ENCODE measurements around the gene WASHC1. TPM values are rescaled to one million over a fixed set of nuclear protein-coding genes. Genes with fewer than 3 reads are reported as not detected.
A peak's percentile ranks its signal among the peaks of the same experiment; 100 is the strongest.
"Not testable (repeated sequence)": the region's sequence is repeated elsewhere in the genome, so short reads cannot be mapped to it uniquely, and the experiment has no call there.

WASHC1 gene
- total RNA-seq, 1 donor: 3.6 TPM

DNA sequence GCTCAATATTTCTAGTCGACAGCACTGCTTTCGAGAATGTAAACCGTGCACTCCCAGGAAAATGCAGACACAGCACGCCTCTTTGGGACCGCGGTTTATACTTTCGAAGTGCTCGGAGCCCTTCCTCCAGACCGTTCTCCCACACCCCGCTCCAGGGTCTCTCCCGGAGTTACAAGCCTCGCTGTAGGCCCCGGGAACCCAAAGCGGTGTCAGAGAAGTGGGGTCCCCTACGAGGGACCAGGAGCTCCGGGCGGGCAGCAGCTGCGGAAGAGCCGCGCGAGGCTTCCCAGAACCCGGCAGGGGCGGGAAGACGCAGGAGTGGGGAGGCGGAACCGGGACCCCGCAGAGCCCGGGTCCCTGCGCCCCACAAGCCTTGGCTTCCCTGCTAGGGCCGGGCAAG, 481 bp downstream of the WASHC1 start:
- H3K27ac ChIP-seq (ENCODE audit: low read depth, low read length); H3K9me3 ChIP-seq (ENCODE audit: low read depth, low read length); H4K20me1 ChIP-seq (ENCODE audit: insufficient read depth, low read length); H3K36me3 ChIP-seq (ENCODE audit: insufficient read depth, low read length); H3K79me2 ChIP-seq (ENCODE audit: insufficient read depth, low read length); DNase-seq (ENCODE audit: insufficient read length, low spot score, missing footprints); H3K4me1 ChIP-seq (ENCODE audit: insufficient read depth, low read length); H3K27me3 ChIP-seq (ENCODE audit: insufficient read depth, low read length); H2AFZ ChIP-seq (ENCODE audit: low read length): not testable (repeated sequence)
- Histone ChIP-seq H3K4me3 (ENCODE audit: insufficient read depth, low read length) (peak overlapping the region; percentile 62), H3K4me2 (ENCODE audit: insufficient read depth, low read length) (peak overlapping the region; percentile 51)

DNA sequence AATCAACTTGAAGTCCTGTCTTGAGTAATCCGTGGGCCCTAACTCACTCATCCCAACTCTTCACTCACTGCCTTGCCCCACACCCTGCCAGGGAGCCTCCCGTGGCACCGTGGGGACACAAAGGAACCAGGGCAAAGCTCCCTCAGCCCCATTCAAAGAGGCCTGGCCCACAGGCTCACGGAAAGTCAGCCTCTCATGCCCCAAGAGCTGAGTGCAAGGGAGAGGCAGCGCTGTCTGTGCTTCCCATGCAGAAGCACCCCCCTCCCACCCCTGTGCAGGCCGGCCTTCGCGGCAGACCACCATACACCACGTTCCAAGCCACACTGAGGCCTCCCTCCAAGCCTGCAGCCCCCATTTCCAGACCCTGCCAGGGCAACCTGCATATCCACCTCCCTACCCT, 7.6 kb downstream of the WASHC1 start:
- H3K9me3 ChIP-seq (ENCODE audit: low read depth, low read length); H3K4me3 ChIP-seq (ENCODE audit: insufficient read depth, low read length); H3K27me3 ChIP-seq (ENCODE audit: insufficient read depth, low read length); H4K20me1 ChIP-seq (ENCODE audit: insufficient read depth, low read length); H3K4me1 ChIP-seq (ENCODE audit: insufficient read depth, low read length); H3K36me3 ChIP-seq (ENCODE audit: insufficient read depth, low read length); DNase-seq (ENCODE audit: insufficient read length, low spot score, missing footprints); H3K4me2 ChIP-seq (ENCODE audit: insufficient read depth, low read length); H3K27ac ChIP-seq (ENCODE audit: low read depth, low read length); H2AFZ ChIP-seq (ENCODE audit: low read length); H3K79me2 ChIP-seq (ENCODE audit: insufficient read depth, low read length): not testable (repeated sequence)

DNA sequence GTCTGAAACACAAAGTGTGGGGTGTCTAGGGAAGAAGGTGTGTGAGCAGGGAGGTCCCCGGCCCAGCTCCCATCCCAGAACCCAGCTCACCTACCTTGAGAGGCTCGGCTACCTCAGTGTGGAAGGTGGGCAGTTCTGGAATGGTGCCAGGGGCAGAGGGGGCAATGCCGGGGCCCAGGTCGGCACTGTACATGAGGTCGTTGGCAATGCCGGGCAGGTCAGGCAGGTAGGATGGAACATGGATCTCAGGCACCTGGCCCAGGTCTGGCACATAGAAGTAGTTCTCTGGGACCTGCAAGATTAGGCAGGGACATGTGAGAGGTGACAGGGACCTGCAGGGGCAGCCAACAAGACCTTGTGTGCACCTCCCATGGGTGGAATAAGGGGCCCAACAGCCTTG, 12.4 kb downstream of the WASHC1 start:
- H2AFZ ChIP-seq (ENCODE audit: low read length); H3K4me2 ChIP-seq (ENCODE audit: insufficient read depth, low read length); H3K4me3 ChIP-seq (ENCODE audit: insufficient read depth, low read length); H3K4me1 ChIP-seq (ENCODE audit: insufficient read depth, low read length); H4K20me1 ChIP-seq (ENCODE audit: insufficient read depth, low read length); H3K27ac ChIP-seq (ENCODE audit: low read depth, low read length); H3K9me3 ChIP-seq (ENCODE audit: low read depth, low read length); DNase-seq (ENCODE audit: insufficient read length, low spot score, missing footprints); H3K27me3 ChIP-seq (ENCODE audit: insufficient read depth, low read length); H3K79me2 ChIP-seq (ENCODE audit: insufficient read depth, low read length); H3K36me3 ChIP-seq (ENCODE audit: insufficient read depth, low read length): not testable (repeated sequence)

DNA sequence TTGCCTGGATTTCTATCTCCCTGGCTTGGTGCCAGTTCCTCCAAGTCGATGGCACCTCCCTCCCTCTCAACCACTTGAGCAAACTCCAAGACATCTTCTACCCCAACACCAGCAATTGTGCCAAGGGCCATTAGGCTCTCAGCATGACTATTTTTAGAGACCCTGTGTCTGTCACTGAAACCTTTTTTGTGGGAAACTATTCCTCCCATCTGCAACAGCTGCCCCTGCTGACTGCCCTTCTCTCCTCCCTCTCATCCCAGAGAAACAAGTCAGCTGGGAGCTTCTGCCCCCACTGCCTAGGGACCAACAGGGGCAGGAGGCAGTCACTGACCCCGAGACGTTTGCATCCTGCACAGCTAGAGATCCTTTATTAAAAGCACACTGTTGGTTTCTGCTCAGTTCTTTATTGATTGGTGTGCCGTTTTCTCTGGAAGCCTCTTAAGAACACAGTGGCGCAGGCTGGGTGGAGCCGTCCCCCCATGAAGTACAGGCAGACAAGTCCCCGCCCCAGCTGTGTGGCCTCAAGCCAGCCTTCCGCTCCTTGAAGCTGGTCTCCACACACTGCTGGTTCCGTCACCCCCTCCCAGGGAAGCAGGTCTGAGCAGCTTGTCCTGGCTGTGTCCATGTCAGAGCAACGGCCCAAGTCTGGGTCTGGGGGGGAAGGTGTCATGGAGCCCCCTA, 15.0 kb downstream of the WASHC1 start:
- not testable (repeated sequence) for H3K4me3 ChIP-seq (ENCODE audit: insufficient read depth, low read length); DNase-seq (ENCODE audit: insufficient read length, low spot score, missing footprints); H3K4me2 ChIP-seq (ENCODE audit: insufficient read depth, low read length); H3K27ac ChIP-seq (ENCODE audit: low read depth, low read length); H2AFZ ChIP-seq (ENCODE audit: low read length); H3K27me3 ChIP-seq (ENCODE audit: insufficient read depth, low read length); H3K4me1 ChIP-seq (ENCODE audit: insufficient read depth, low read length); H3K36me3 ChIP-seq (ENCODE audit: insufficient read depth, low read length); H3K79me2 ChIP-seq (ENCODE audit: insufficient read depth, low read length); H3K9me3 ChIP-seq (ENCODE audit: low read depth, low read length); H4K20me1 ChIP-seq (ENCODE audit: insufficient read depth, low read length)

DNA sequence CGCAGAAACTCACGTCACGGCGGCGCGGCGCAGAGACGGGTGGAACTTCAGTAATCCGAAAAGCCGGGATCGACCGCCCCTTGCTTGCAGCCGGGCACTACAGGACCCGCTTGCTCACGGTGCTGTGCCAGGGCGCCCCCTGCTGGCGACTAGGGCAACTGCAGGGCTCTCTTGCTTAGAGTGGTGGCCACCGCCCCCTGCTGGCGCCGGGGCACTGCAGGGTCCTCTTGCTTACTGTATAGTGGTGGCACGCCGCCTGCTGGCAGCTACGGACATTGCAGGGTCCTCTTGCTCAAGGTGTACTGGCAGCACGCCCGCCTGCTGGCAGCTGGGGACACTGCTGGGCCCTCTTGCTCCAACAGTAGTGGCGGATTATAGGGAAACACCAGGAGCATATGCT, 18.1 kb downstream of the WASHC1 start:
- TF ChIP-seq, protein P1, sequence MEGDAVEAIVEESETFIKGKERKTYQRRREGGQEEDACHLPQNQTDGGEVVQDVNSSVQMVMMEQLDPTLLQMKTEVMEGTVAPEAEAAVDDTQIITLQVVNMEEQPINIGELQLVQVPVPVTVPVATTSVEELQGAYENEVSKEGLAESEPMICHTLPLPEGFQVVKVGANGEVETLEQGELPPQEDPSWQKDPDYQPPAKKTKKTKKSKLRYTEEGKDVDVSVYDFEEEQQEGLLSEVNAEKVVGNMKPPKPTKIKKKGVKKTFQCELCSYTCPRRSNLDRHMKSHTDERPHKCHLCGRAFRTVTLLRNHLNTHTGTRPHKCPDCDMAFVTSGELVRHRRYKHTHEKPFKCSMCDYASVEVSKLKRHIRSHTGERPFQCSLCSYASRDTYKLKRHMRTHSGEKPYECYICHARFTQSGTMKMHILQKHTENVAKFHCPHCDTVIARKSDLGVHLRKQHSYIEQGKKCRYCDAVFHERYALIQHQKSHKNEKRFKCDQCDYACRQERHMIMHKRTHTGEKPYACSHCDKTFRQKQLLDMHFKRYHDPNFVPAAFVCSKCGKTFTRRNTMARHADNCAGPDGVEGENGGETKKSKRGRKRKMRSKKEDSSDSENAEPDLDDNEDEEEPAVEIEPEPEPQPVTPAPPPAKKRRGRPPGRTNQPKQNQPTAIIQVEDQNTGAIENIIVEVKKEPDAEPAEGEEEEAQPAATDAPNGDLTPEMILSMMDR (IDR thresholded peaks at IDR 0.05; ENCODE audit: extremely low read depth, low read depth, low read length): peak; percentile 12
- DNase-seq (ENCODE audit: insufficient read length, low spot score, missing footprints); H4K20me1 ChIP-seq (ENCODE audit: insufficient read depth, low read length); H3K4me2 ChIP-seq (ENCODE audit: insufficient read depth, low read length); H3K9me3 ChIP-seq (ENCODE audit: low read depth, low read length); H2AFZ ChIP-seq (ENCODE audit: low read length); H3K4me1 ChIP-seq (ENCODE audit: insufficient read depth, low read length); H3K36me3 ChIP-seq (ENCODE audit: insufficient read depth, low read length); H3K27ac ChIP-seq (ENCODE audit: low read depth, low read length); H3K79me2 ChIP-seq (ENCODE audit: insufficient read depth, low read length); H3K27me3 ChIP-seq (ENCODE audit: insufficient read depth, low read length); H3K4me3 ChIP-seq (ENCODE audit: insufficient read depth, low read length): not testable (repeated sequence)

DNA sequence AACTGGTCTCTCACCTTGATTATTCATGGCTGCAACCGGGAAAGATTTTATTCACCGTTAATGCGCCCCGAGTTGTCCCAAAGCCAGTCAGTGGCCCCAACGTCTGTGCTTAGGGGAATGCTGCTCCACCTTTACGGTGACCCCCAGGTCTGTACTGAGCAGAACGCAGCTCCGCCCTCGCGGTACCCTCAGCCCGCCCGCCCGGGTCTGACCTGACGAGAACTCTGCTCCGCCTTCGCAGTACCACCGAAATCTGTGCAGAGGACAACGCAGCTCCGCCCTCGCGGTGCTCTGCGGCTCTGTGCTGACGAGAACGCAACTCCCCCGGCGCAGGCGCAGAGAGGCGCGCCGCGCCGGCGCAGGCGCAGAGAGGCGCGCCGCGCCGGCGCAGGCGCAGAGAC, 18.6 kb downstream of the WASHC1 start:
- not testable (repeated sequence) for H3K4me2 ChIP-seq (ENCODE audit: insufficient read depth, low read length); H3K4me1 ChIP-seq (ENCODE audit: insufficient read depth, low read length); DNase-seq (ENCODE audit: insufficient read length, low spot score, missing footprints); H3K36me3 ChIP-seq (ENCODE audit: insufficient read depth, low read length); H3K27ac ChIP-seq (ENCODE audit: low read depth, low read length); H3K9me3 ChIP-seq (ENCODE audit: low read depth, low read length); H3K79me2 ChIP-seq (ENCODE audit: insufficient read depth, low read length); H2AFZ ChIP-seq (ENCODE audit: low read length); H3K4me3 ChIP-seq (ENCODE audit: insufficient read depth, low read length); H3K27me3 ChIP-seq (ENCODE audit: insufficient read depth, low read length); H4K20me1 ChIP-seq (ENCODE audit: insufficient read depth, low read length)

DNA sequence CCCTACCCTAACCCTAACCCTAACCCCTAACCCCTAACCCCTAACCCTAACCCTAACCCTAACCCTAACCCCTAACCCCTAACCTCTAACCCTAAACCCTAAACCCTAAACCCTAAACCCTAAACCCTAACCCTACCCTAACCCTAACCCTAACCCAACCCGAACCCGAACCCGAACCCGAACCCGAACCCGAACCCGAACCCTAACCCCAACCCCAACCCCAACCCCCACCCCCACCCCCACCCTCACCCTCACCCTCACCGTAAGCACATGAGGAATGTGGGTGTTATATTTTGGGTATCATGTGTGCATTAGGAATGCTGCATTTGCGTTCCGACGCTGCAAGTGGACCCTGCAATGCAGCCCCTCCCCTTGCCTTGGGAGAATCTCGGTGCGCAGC, 19.0 kb downstream of the WASHC1 start:
- not testable (repeated sequence) for H2AFZ ChIP-seq (ENCODE audit: low read length); H3K4me3 ChIP-seq (ENCODE audit: insufficient read depth, low read length); H3K79me2 ChIP-seq (ENCODE audit: insufficient read depth, low read length); H3K9me3 ChIP-seq (ENCODE audit: low read depth, low read length); H3K4me1 ChIP-seq (ENCODE audit: insufficient read depth, low read length); H3K27me3 ChIP-seq (ENCODE audit: insufficient read depth, low read length); H3K36me3 ChIP-seq (ENCODE audit: insufficient read depth, low read length); H3K4me2 ChIP-seq (ENCODE audit: insufficient read depth, low read length); DNase-seq (ENCODE audit: insufficient read length, low spot score, missing footprints); H4K20me1 ChIP-seq (ENCODE audit: insufficient read depth, low read length); H3K27ac ChIP-seq (ENCODE audit: low read depth, low read length)
